Measurements from ENCODE around the gene TGFA.

The TGFA gene

DNA sequence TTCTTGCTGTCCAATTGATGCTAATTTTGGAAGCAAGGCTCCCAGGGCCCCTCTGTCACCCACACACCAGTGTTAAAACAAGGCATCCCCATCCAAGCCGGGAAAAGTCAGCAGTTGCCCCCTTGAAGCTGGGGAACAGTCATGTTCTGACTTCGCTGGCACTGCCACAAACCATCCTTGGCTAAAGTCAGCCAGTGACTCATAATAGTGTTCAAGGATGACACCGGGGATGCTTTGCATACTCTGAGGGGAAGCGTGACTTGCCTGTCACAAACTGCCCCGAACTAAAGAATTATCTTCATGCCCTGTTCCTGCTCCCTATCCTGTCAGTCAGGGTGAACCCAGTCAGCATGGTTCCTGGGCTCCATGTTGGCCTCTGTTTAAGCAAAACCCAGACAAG lies 37.0 kb downstream of the TGFA start (continued):
- no peak for TF ChIP-seq ZBTB10 (tag by site-specific recombination; IDR thresholded peaks at IDR 0.05)
- TF ChIP-seq ZNF48 (tag by site-specific recombination; IDR thresholded peaks at IDR 0.05): no peak
- TF ChIP-seq PRDM1 (tag by site-specific recombination; IDR thresholded peaks at IDR 0.05): no peak
- TF ChIP-seq GLI4 (tag by site-specific recombination; IDR thresholded peaks at IDR 0.05): no peak
- no peak for TF ChIP-seq PRDM4 (tag by site-specific recombination; IDR thresholded peaks at IDR 0.05)

- POLR2A ChIA-PET: no interaction called here
- Histone ChIP-seq H3K4me1 (ENCODE audit: control insufficient read depth, insufficient read depth, low read length) (no peaks in the 10 kb centered on the region), H3K27ac (ENCODE audit: extremely low read depth, low read depth, low read length) (no peak overlapping the region), H3K9me3 (ENCODE audit: control insufficient read depth, insufficient read depth, low read depth, low read length) (no peaks in the 10 kb centered on the region), H3K36me3 (ENCODE audit: control insufficient read depth in 2 of 2, insufficient read depth in 1 of 2, low read length in 2 of 2) (no peaks in the 10 kb centered on the region), H3K4me3 (ENCODE audit: low read depth, low read length) (no peak overlapping the region)
- CTCF ChIA-PET: no interaction called here
- TF ChIP-seq ZNF155 (tag by site-specific recombination; IDR thresholded peaks at IDR 0.05) (no peak), GFI1B (tag by site-specific recombination; IDR thresholded peaks at IDR 0.05) (no peak), REPIN1 (tag by site-specific recombination; IDR thresholded peaks at IDR 0.05; ENCODE audit: low read depth) (no peak), ZFHX2 (tag by site-specific recombination; conservative IDR thresholded peaks at IDR 0.05) (no peak), ZNF747 (tag by site-specific recombination; IDR thresholded peaks at IDR 0.05) (no peak), INSM2 (tag by site-specific recombination; IDR thresholded peaks at IDR 0.05) (no peak), ZFP37 (tag by site-specific recombination; IDR thresholded peaks at IDR 0.05) (no peak), ZFP41 (tag by site-specific recombination; IDR thresholded peaks at IDR 0.05; ENCODE audit: borderline replicate concordance) (no peak), GLIS2 (tag by site-specific recombination; IDR thresholded peaks at IDR 0.05) (no peak), ZNF132 (tag by site-specific recombination; IDR thresholded peaks at IDR 0.05; ENCODE audit: borderline replicate concordance) (no peak)
- TF ChIP-seq, protein P1, sequence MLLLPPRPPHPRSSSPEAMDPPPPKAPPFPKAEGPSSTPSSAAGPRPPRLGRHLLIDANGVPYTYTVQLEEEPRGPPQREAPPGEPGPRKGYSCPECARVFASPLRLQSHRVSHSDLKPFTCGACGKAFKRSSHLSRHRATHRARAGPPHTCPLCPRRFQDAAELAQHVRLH (tag by site-specific recombination; IDR thresholded peaks at IDR 0.05): no peak
- TF ChIP-seq, protein P2, sequence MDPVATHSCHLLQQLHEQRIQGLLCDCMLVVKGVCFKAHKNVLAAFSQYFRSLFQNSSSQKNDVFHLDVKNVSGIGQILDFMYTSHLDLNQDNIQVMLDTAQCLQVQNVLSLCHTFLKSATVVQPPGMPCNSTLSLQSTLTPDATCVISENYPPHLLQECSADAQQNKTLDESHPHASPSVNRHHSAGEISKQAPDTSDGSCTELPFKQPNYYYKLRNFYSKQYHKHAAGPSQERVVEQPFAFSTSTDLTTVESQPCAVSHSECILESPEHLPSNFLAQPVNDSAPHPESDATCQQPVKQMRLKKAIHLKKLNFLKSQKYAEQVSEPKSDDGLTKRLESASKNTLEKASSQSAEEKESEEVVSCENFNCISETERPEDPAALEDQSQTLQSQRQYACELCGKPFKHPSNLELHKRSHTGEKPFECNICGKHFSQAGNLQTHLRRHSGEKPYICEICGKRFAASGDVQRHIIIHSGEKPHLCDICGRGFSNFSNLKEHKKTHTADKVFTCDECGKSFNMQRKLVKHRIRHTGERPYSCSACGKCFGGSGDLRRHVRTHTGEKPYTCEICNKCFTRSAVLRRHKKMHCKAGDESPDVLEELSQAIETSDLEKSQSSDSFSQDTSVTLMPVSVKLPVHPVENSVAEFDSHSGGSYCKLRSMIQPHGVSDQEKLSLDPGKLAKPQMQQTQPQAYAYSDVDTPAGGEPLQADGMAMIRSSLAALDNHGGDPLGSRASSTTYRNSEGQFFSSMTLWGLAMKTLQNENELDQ (tag by site-specific recombination; IDR thresholded peaks at IDR 0.05; ENCODE audit: low read depth): no peak
- TF ChIP-seq, protein P3, sequence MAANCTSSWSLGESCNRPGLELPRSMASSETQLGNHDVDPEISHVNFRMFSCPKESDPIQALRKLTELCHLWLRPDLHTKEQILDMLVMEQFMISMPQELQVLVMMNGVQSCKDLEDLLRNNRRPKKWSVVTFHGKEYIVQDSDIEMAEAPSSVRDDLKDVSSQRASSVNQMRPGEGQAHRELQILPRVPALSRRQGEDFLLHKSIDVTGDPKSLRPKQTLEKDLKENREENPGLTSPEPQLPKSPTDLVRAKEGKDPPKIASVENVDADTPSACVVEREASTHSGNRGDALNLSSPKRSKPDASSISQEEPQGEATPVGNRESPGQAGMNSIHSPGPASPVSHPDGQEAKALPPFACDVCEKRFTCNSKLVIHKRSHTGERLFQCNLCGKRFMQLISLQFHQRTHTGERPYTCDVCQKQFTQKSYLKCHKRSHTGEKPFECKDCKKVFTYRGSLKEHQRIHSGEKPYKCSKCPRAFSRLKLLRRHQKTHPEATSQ (tag by site-specific recombination; IDR thresholded peaks at IDR 0.05): no peak
- TF ChIP-seq, protein P4, sequence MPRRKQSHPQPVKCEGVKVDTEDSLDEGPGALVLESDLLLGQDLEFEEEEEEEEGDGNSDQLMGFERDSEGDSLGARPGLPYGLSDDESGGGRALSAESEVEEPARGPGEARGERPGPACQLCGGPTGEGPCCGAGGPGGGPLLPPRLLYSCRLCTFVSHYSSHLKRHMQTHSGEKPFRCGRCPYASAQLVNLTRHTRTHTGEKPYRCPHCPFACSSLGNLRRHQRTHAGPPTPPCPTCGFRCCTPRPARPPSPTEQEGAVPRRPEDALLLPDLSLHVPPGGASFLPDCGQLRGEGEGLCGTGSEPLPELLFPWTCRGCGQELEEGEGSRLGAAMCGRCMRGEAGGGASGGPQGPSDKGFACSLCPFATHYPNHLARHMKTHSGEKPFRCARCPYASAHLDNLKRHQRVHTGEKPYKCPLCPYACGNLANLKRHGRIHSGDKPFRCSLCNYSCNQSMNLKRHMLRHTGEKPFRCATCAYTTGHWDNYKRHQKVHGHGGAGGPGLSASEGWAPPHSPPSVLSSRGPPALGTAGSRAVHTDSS (tag by site-specific recombination; IDR thresholded peaks at IDR 0.05): no peak
Observed at GRCh38 chr2:70515938-70516337, 37.7 kb downstream of the TGFA start.

Measured in HEK293 (cell line).